GM23248 (cell line): Measurements from ENCODE around the gene EMC8. TPM values are rescaled to one million over a fixed set of nuclear protein-coding genes. Genes with fewer than 3 reads are reported as not detected.

ENCODE experiments used
- DNase-seq: peaks from one replicate; pipeline ENCODE4 v3.0.0-alpha.2; 2015
- H2AFZ ChIP-seq: fragments of 200-600 bp; sonication (generic); 2 replicates; pipeline ENCODE4 v1.6.1; 2016; ENCODE audit warnings: antibody characterized with exemption
- H3F3A ChIP-seq: fragments of 200-600 bp; sonication (generic); 2 replicates; pipeline ENCODE4 v1.6.1; 2016; ENCODE audit warnings: mild to moderate bottlenecking, antibody characterized with exemption, mixed run types; ENCODE audit not compliant: insufficient read depth
- H3K27ac ChIP-seq: fragments of 200-600 bp; sonication (generic); 2 replicates; pipeline ENCODE4 v1.5.1; 2016; ENCODE audit warnings: mild to moderate bottlenecking
- H3K27me3 ChIP-seq: fragments of 200-600 bp; sonication (generic); replicated peaks from 2 replicates; pipeline ENCODE4 v1.6.1; 2016; ENCODE audit warnings: mild to moderate bottlenecking; ENCODE audit not compliant: insufficient read depth
- H3K36me3 ChIP-seq: fragments of 200-600 bp; sonication (generic); 2 replicates; pipeline ENCODE4 v1.6.1; 2016; ENCODE audit warnings: low read depth, mild to moderate bottlenecking
- H3K4me1 ChIP-seq: fragments of 200-600 bp; sonication (generic); 2 replicates; pipeline ENCODE4 v1.6.1; 2016; ENCODE audit warnings: mild to moderate bottlenecking; ENCODE audit not compliant: insufficient read depth
- H3K4me2 ChIP-seq: fragments of 200-600 bp; sonication (generic); one replicate; pipeline ENCODE4 v1.6.1; 2016; ENCODE audit warnings: mild to moderate bottlenecking; ENCODE audit not compliant: unreplicated experiment
- H3K4me3 ChIP-seq: fragments of 200-600 bp; sonication (generic); 2 replicates; pipeline ENCODE4 v1.5.1; 2016; ENCODE audit warnings: mild to moderate bottlenecking
- H3K79me2 ChIP-seq: fragments of 200-600 bp; sonication (generic); 2 replicates; pipeline ENCODE4 v1.6.1; 2016; ENCODE audit warnings: mild to moderate bottlenecking; ENCODE audit not compliant: insufficient read depth
- H3K9ac ChIP-seq: fragments of 200-600 bp; sonication (generic); 2 replicates; pipeline ENCODE4 v1.6.1; 2016; ENCODE audit warnings: mild to moderate bottlenecking
- H3K9me2 ChIP-seq: fragments of 200-600 bp; sonication (generic); 2 replicates; pipeline ENCODE4 v1.6.1; 2016; ENCODE audit warnings: mixed run types, mild to moderate bottlenecking, moderate library complexity; ENCODE audit not compliant: insufficient read depth
- H3K9me3 ChIP-seq: fragments of 200-600 bp; sonication (generic); one replicate; pipeline ENCODE4 v1.6.1; 2017; ENCODE audit warnings: low read depth
- H4K20me1 ChIP-seq: fragments of 200-600 bp; sonication (generic); 2 replicates; pipeline ENCODE4 v1.6.0; 2016; ENCODE audit not compliant: insufficient read depth
- EZH2 ChIP-seq: fragments of 200-600 bp; sonication (generic); IDR thresholded peaks from 2 replicates; pipeline ENCODE4 v1.6.1; 2018; ENCODE audit warnings: antibody characterized with exemption, mild to moderate bottlenecking; ENCODE audit not compliant: insufficient read depth, poor library complexity, severe bottlenecking
- EZH2phosphoT487 ChIP-seq: fragments of 200-600 bp; sonication (generic); IDR thresholded peaks from 2 replicates; pipeline ENCODE4 v1.6.1; 2018; ENCODE audit warnings: antibody characterized with exemption, moderate library complexity, mild to moderate bottlenecking, low read depth; ENCODE audit not compliant: insufficient read depth
- WGBS, 2 experiments: methylation state at CpG; one replicate each; pipeline ENCODE4 v1.1.6; 2015 to 2017; ENCODE audit warnings: low lambda C conversion rate in 2 of 2, low coverage in 1 of 2; ENCODE audit errors: missing lambda C conversion rate in 2 of 2; 5-methylcytosine and 5-hydroxymethylcytosine counted together
- in situ Hi-C: fragments of 300-500 bp; cut with MboI; formaldehyde crosslinking; loops from 2 replicates; pipeline ENCODE4 v1.15.0; 2020
- microRNA counts: library from miRNA; unstranded; fragments of <30 nt; microRNA quantifications from one replicate; lab custom pipeline; 2016
- microRNA-seq: library from miRNA; unstranded; fragments of <30 nt; microRNA quantifications from one replicate; pipeline ENCODE4, GENCODE V29; 2016; ENCODE audit warnings: borderline number of aligned reads
- polyA plus RNA-seq: library from polyadenylated mRNA; unstranded; fragments of >200 nt; fragmentation: Nextera tagmentation; extraction: Ambion mirVana; gene quantifications from 2 replicates; pipeline ENCODE4 v1.2.1, GENCODE V29; 2016
- small RNA-seq: library from RNA; depleted of rRNA; stranded (forward); fragments of <200 nt; gene quantifications from one replicate; pipeline ENCODE3, GENCODE V24; 2014; ENCODE audit warnings: low read depth, low replicate concordance
- total RNA-seq: library from RNA; depleted of rRNA; stranded (reverse); fragments of >200 nt; shearing (Covaris generic); gene quantifications from 2 replicates; pipeline ENCODE4 v1.2.3, GENCODE V29; 2014; rRNA removed

The EMC8 gene
- total and polyA plus RNA-seq, 2 experiments from 2014 or later = 35.2 to 39.4 TPM

DNA sequence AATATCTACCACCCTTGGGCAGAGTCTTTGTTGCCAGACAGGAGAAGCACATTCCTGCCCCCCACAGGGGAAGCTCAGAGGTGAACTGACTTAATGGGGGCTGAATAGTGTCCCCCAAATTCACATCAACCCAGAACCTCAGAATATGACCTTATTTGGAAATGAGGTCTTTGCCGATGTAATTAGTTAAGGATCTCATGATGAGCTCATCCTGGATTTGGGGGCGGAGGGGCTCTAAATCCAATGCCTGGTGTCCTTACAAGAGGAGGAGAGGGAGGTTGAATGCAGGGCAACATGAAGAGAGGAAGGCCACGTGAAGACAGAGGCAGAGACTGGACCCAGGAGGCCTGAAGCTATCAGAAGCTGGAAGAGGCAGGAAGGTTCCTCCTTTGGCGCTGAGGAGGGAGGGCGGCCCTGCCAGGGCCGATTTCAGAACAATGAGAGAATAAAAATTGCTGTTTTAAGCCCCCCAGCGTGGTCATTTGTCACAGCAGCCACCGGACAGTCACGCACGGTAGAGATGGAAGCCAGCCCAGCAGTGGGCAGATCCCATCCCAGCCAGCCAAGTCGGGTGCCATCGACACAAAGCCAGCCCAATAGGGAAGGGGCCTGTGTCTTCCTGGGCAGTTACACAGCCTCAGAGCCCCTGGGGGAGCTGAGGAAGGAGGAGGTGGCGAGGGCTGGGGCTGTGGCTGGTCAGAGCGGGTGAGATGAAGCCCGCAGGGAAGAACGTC, 69.7 kb downstream of the EMC8 start:
- H3K4me2 ChIP-seq = no peak overlapping the region
- H3K27me3 ChIP-seq = no peaks in the 10 kb centered on the region
- no peaks in the 10 kb centered on the region for H3K79me2 ChIP-seq
- H4K20me1 ChIP-seq = no peaks in the 10 kb centered on the region
- WGBS, 2 experiments = 94% methylated on average over 16 of the region's 16 CpGs
- no peak overlapping the region for H2AFZ ChIP-seq
- no peak overlapping the region for H3K4me3 ChIP-seq
- H3F3A ChIP-seq = no peaks in the 10 kb centered on the region
- no peak for DNase-seq
- TF ChIP-seq EZH2 = no peak
- no peak for TF ChIP-seq EZH2phosphoT487
- in situ Hi-C loops = no loop called here
- H3K9me2 ChIP-seq = no peaks in the 10 kb centered on the region
- no peak overlapping the region for H3K9ac ChIP-seq
- no peaks in the 10 kb centered on the region for H3K36me3 ChIP-seq
- H3K9me3 ChIP-seq = no peaks in the 10 kb centered on the region
- no peaks in the 10 kb centered on the region for H3K4me1 ChIP-seq
- H3K27ac ChIP-seq = no peak overlapping the region

DNA sequence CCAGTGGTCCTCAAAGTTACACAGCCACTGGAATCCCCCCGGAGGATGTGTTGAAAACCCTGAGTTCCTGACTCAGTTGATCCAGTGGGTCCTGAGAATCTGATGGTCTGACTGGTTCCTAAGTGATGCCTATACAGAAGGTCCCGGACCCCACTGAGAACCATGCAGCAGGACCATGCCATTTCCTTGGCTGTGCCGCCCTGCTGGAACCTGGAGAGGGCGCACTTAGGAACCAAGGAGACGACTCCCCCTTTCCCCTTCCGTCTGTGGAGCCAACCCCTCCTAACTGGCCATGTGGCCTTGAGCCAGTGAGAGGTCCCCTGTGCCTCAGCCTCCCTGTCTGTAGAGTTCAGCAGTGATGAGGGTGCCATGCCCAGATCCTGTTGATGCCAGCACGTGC, 70.5 kb downstream of the EMC8 start:
- H3K79me2 ChIP-seq = no peaks in the 10 kb centered on the region
- H3K9me2 ChIP-seq = no peaks in the 10 kb centered on the region
- no peak overlapping the region for H3K27ac ChIP-seq
- TF ChIP-seq EZH2 (no peak), EZH2phosphoT487 (no peak)
- no peak overlapping the region for H3K9ac ChIP-seq
- H3K4me2 ChIP-seq = no peak overlapping the region
- no peak for DNase-seq
- no peak overlapping the region for H3K4me3 ChIP-seq
- no peaks in the 10 kb centered on the region for H3K9me3 ChIP-seq
- H3K4me1 ChIP-seq = no peaks in the 10 kb centered on the region
- 91 to 95% methylated on average over 7 of the region's 7 CpGs for WGBS, 2 experiments
- no peak overlapping the region for H2AFZ ChIP-seq
- in situ Hi-C loops = no loop called here
- H3K27me3 ChIP-seq = no peaks in the 10 kb centered on the region
- no peaks in the 10 kb centered on the region for H3F3A ChIP-seq
- H3K36me3 ChIP-seq = no peaks in the 10 kb centered on the region
- no peaks in the 10 kb centered on the region for H4K20me1 ChIP-seq

MicroRNAs encoded within 50 kb of the gene (microRNA counts, 767-probe panel; counts per million panel counts)
- microRNA hsa-miR-1910 (lab: Ali Mortazavi, UCI) = 447 counts per million, percentile 86 among the panel's probes with 10 or more counts

Small RNAs within 50 kb of the gene (microRNA-seq; reads per million reads assigned to microRNA genes)
- not detected for gene MIR1910

Small RNAs within 50 kb of the gene (small RNA-seq; reads per million reads assigned to genes)
- not detected for gene RNU1-103P

Other genes starting within 250 kb of the EMC8 start
- 35.1 and 46.3 TPM in 2 replicates for gene GSE1, start 186.2 kb downstream of the EMC8 start, total RNA-seq
- 10.6 and 11.6 TPM in 2 replicates for gene GSE1, start 186.2 kb downstream of the EMC8 start, polyA plus RNA-seq
- gene GINS2, start 110.6 kb downstream of the EMC8 start, total RNA-seq = 3.8 and 9.9 TPM in 2 replicates
- gene GINS2, start 110.6 kb downstream of the EMC8 start, polyA plus RNA-seq = 6.5 and 8.9 TPM in 2 replicates
- gene C16orf74, start 48.4 kb downstream of the EMC8 start, total RNA-seq = 3.8 and 13.2 TPM in 2 replicates
- gene C16orf74, start 48.4 kb downstream of the EMC8 start, polyA plus RNA-seq = 6.5 and 7.0 TPM in 2 replicates
- 310 and 390 TPM in 2 replicates for gene COX4I1, start 151 bp upstream of the EMC8 start, total RNA-seq
- gene COX4I1, start 151 bp upstream of the EMC8 start, polyA plus RNA-seq = 564 and 566 TPM in 2 replicates
- gene IRF8, start 99.6 kb upstream of the EMC8 start, total RNA-seq = not detected in 2 replicates
- 0.31 and 0.58 TPM in 2 replicates for gene IRF8, start 99.6 kb upstream of the EMC8 start, polyA plus RNA-seq